Left lung (tissue), 10 donors: ENCODE measurements around the gene MARK2. TPM values are rescaled to one million over a fixed set of nuclear protein-coding genes. Genes with fewer than 3 reads are reported as not detected.
A peak's percentile ranks its signal among the peaks of the same experiment; 100 is the strongest.

Experiments used
- ATAC-seq: fragments of 200-7000 bp; cut with Tn5 transposase; one replicate; pipeline ENCODE4 v1.9.1; 2020; ENCODE audit warnings: moderate library complexity
- DNase-seq, 4 donors: peaks; one replicate each; pipeline ENCODE4 v3.0.0-alpha.2; 2013 to 2020
- H3K27ac ChIP-seq, 2 donors: fragments of 200-600 bp; sonication (generic) in 1 of 2; one replicate each; pipeline versions ENCODE4 v1.5.0 to v1.8.0; 2020 to 2021
- H3K27me3 ChIP-seq, 2 donors: fragments of 200-600 bp; sonication (generic) in 1 of 2; one replicate each; pipeline versions ENCODE4 v1.5.0 to v1.8.0; 2020 to 2021
- H3K36me3 ChIP-seq, 2 donors: fragments of 200-600 bp; sonication (generic) in 1 of 2; one replicate each; pipeline versions ENCODE4 v1.5.0 to v1.8.0; 2020 to 2021
- H3K4me1 ChIP-seq, 2 donors: fragments of 200-600 bp; one replicate each; pipeline ENCODE4 v1.8.0; 2021
- H3K4me3 ChIP-seq, 2 donors: fragments of 200-600 bp; sonication (generic) in 1 of 2; one replicate each; pipeline versions ENCODE4 v1.5.0 to v1.8.0; 2020 to 2021; ENCODE audit warnings: mild to moderate bottlenecking in 1 of 2
- H3K9me3 ChIP-seq, 2 donors: fragments of 200-600 bp; sonication (generic) in 1 of 2; one replicate each; pipeline versions ENCODE4 v1.5.0 to v1.8.0; 2020 to 2021
- intact Hi-C, 2 donors: fragments of 100-400 bp; cut with DNase I; formaldehyde crosslinking; loops; one replicate each; pipeline versions ENCODE4 v1.11.2 to v1.14.2; 2022
- polyA plus RNA-seq, 6 donors: library from polyadenylated mRNA; unstranded; fragments of 120-200 nt; gene quantifications; one replicate each; pipeline ENCODE4 v1.2.1, GENCODE V29; 2013; ENCODE audit not compliant: insufficient read length in 6 of 6
- total RNA-seq, 2 donors: library from RNA; stranded (reverse); fragmentation: NEBNext Ultra II Directional; extraction: Animal tissue kit (Norgen Biotek cat#: 25700); gene quantifications; one replicate each; pipeline ENCODE4 v1.2.1, GENCODE V29; 2021
- TF ChIP-seq, protein P1 (sequence below), 2 donors: fragments of 200-600 bp; sonication (generic) in 1 of 2; IDR thresholded peaks; one replicate each; pipeline versions ENCODE4 v1.5.0 to v1.8.0; 2021; ENCODE audit warnings: antibody characterized with exemption in 2 of 2
- donor health status: DM: no; HTN: yes; CAD: no.
- donor health status: DM: no; HTN: no; CAD: no.

Gene MARK2
- total and polyA plus RNA-seq, 8 donors, result 29.0 to 45.5 (median 33.6) TPM

GRCh38 chr11:63883791-63884190 lies 44.9 kb downstream of the MARK2 start:
- Histone ChIP-seq H3K4me3 (no peak overlapping the region), H3K27ac (peak overlapping the region in 1 of 2 donors; percentile 63), H3K9me3 (no peaks in the 10 kb centered on the region), H3K36me3 (peaks cover 0 to 2% of the 10 kb centered on the region in 2 donors), H3K27me3 (no peaks in the 10 kb centered on the region), H3K4me1 (peaks cover 37 to 83% of the 10 kb centered on the region in 2 donors)
- no peak for ATAC-seq
- TF ChIP-seq, protein P1, sequence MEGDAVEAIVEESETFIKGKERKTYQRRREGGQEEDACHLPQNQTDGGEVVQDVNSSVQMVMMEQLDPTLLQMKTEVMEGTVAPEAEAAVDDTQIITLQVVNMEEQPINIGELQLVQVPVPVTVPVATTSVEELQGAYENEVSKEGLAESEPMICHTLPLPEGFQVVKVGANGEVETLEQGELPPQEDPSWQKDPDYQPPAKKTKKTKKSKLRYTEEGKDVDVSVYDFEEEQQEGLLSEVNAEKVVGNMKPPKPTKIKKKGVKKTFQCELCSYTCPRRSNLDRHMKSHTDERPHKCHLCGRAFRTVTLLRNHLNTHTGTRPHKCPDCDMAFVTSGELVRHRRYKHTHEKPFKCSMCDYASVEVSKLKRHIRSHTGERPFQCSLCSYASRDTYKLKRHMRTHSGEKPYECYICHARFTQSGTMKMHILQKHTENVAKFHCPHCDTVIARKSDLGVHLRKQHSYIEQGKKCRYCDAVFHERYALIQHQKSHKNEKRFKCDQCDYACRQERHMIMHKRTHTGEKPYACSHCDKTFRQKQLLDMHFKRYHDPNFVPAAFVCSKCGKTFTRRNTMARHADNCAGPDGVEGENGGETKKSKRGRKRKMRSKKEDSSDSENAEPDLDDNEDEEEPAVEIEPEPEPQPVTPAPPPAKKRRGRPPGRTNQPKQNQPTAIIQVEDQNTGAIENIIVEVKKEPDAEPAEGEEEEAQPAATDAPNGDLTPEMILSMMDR (IDR thresholded peaks at IDR 0.05), result no peak
- DNase-seq, result no peak
- intact Hi-C loops, result no loop called here

- Histone ChIP-seq H3K27me3 (no peaks in the 10 kb centered on the region), H3K4me3 (no peak overlapping the region), H3K4me1 (peaks cover 37 to 83% of the 10 kb centered on the region in 2 donors), H3K9me3 (no peaks in the 10 kb centered on the region), H3K36me3 (no peaks in the 10 kb centered on the region), H3K27ac (peak overlapping the region in 1 of 2 donors; percentile 63)
- DNase-seq (no peak), ATAC-seq (peak; percentile 59)
- intact Hi-C loops, result no loop called here
- TF ChIP-seq, protein P1 (IDR thresholded peaks at IDR 0.05), result no peak
These were observed 45.5 kb downstream of the MARK2 start for GRCh38 chr11:63884196-63884932.

GRCh38 chr11:63887386-63887999 lies 48.6 kb downstream of the MARK2 start:
- peaks cover 27 to 96% of the 10 kb centered on the region in 2 donors for H3K4me1 ChIP-seq

DNA sequence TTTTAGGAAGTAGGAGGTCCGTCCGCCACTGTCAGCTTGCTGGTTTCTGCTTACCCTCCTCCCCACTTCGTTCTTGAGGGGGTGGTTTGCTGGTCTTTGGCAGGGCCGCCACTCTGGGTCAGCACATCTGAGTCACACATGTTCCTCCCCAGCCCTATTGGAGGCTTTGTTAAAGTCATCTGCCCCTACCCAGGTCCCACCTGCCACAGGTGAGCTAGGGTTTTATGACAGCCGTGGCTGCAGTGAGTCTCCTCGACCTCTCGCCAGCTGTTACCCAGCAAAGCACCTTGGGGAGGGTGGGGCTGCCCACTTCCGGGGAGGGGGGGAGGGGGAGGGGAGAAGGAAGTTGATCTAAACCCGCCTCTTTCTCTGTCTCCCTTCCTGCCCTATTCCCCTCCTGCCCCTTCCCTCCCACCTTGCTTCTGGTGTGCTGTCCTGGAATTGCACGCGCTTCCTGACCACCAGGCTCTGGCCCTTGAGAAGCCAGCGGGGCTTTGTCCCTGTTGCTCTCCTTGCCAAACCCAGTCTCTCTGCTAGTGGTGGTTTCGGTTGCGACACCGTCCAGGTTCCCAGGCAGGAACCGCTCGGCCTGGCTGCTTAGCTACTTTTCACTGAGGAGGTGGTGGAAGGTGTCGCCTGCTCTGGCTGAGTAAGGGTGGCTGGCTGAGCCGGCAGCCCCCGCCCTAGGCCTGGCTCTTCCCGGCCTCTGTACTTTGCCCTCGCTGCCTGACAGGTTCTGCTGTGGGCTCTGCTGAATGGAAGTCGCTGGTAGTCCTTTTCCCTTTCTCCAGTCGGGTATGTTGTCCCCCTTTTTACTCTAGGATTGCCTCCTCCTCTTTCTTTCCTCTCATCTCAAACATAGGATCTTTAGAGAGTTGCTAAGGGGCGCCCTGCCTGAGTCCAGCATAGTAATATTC lies 49.5 kb downstream of the MARK2 start:
- Histone ChIP-seq H3K4me1 (peaks cover 23 to 92% of the 10 kb centered on the region in 2 donors), H3K36me3 (peaks cover 0 to 3% of the 10 kb centered on the region in 2 donors), H3K9me3 (no peaks in the 10 kb centered on the region), H3K27me3 (no peaks in the 10 kb centered on the region), H3K27ac (peak overlapping the region; percentile 75 to 93), H3K4me3 (peak overlapping the region; percentile 14 to 41)
- ATAC-seq (peak; percentile 77), DNase-seq (peak; percentile 24 to 90 (median 70))
- intact Hi-C loops, result no loop called here
- TF ChIP-seq, protein P1 (IDR thresholded peaks at IDR 0.05), result no peak

More at GRCh38 chr11:63887386-63887999, 48.6 kb downstream of the MARK2 start:
- Histone ChIP-seq H3K4me3 (peak overlapping the region in 1 of 2 donors; percentile 41), H3K27me3 (no peaks in the 10 kb centered on the region), H3K27ac (peak overlapping the region; percentile 75 to 93), H3K9me3 (no peaks in the 10 kb centered on the region), H3K36me3 (peaks cover 0 to 3% of the 10 kb centered on the region in 2 donors)
- intact Hi-C loops, result no loop called here
- DNase-seq, result no peak
- TF ChIP-seq, protein P1 (IDR thresholded peaks at IDR 0.05), result no peak
- ATAC-seq, result no peak
